Measurements from ENCODE around the gene NEFH.

The NEFH gene

DNA sequence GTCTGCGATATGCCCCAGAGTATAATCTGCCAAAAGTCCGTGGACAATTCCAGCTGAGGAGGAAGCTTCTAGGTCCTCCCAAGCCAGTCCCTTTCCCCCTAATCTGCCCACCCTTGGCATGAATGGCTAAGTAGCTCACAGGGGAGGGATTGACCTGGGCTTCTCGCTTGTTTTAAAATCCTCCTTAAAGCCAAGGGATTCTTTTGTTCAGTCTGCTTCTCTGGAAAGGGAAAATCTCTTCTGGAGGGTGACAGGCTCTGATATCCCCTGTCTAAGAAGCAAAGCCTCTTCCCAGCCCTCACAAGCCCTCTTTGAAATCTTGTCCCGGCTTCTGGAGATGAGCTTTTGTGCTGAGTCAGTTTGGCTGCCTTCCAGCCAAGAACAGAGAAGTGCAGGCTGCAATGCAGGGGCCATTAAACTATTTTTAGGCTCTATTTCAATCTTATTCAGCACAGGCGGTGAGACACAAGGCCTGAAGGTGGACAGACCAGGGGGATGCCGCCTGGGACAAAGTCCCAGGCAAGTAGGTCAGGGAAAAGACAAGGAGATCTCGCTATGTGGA is 23.9 kb downstream of the NEFH start:
- no peak for DNase-seq (ENCODE audit: low spot score)

DNA sequence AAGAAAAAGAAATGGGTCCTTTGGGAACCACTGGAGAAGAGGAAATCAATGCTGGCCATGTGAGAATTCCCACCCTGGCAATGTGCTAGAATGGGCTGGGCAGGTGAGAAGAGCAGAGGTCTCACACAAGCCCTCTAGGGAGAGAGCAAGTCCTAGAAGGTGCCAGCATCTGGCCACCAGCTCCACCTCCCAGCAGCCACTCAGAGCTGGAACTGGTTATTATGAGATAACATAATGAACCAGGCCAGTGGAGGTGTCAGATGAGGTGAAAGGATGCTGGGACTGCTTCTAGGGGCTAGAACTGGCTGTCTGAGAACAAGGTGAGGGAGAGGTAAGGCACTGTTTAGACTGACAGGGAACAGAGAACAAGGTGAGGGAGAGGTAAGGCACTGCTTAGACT is 29.3 kb downstream of the NEFH start:
- DNase-seq (ENCODE audit: low spot score): no peak

DNA sequence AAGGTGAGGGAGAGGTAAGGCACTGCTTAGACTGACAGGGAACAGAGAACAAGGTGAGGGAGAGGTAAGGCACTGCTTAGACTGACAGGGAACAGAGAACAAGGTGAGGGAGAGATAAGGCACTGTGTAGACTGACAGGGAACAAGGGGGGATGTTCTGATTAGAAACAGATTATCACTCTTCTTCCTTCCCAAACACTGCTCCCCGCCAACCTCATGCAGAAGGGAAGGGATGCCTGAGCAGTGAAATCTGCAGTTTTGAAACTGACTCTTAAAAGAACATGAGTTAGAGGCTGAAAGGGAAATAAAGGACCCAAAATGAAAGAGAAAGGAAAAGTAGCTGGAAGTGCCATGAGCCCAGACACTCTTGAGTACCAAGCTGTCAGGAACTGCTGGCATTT is 29.8 kb downstream of the NEFH start:
- no peak for DNase-seq (ENCODE audit: low spot score)

DNA sequence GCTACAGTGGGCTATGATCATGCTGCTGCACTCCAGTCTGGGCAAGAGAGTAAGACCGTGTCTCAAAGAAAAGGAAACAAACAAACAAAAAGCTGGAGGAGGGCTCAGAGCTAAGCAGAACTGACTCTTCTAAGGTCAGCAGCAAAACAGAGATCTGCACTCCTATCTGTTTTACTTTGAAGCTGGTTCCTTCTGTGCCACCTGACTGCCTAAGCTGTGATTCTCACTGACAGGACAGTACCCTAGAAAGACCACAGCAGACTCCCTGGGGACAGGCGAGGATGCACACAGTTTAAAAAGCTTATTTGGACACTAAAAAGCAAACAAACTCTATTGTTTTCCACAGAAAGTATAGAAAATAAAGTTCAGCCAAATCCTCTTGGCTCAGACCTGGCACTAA is 30.5 kb downstream of the NEFH start:
- no peak for DNase-seq (ENCODE audit: low spot score)

DNA sequence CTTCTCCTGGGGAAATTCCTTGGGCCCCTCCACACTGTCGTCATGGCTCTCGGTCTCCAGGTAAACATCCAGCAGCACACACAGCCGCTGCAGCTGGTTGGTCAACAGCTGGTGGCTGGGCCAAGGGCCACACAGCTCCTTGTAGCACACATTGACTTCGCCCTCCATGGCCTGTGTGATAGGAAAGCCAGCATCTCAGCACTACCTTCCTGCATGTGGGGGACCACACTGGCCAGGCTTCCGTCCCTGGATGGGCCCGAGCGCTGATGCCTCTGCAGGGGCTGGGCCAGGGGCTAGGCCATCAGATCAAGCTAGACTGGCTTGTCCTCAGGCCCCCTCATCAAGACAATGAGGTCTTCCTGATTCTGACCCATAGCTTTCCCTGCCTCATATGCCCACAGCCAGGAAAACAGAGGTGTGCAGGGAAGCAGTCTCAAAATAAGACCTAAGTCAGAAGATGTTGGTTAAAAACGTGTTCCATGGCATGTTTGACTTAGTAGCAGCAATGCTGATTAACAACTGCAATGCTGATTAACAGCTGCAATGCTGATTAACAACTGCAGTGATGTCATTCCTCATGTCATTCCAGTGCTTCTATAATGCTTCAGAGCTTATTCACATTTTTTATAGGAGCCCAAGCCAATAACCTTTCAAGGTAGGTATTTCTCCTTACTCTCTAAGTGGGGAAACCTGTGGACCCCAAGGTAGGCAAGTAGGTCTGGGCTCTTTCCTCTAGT is 31.3 kb downstream of the NEFH start:
- DNase-seq (ENCODE audit: low spot score): no peak

DNA sequence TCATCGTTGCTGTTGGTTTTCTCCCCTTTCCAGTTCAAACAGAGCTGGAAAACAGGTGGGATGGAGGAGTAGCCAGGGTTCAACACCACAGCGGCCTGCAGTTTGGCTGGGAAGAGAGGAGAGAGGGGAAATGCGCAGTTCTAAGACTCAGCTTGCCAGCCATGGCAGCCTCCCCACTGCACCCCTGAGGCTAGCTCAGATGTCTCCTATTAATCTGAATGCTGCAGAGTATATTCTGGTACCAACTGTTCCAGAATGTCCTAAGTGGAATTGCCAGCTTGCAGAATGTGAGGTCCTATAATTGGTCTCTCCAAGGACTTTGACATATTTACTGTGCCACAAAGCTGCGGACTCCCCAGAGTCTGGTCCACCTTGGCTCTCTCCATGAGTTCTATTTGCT is 32.0 kb downstream of the NEFH start:
- DNase-seq (ENCODE audit: low spot score): no peak

DNA sequence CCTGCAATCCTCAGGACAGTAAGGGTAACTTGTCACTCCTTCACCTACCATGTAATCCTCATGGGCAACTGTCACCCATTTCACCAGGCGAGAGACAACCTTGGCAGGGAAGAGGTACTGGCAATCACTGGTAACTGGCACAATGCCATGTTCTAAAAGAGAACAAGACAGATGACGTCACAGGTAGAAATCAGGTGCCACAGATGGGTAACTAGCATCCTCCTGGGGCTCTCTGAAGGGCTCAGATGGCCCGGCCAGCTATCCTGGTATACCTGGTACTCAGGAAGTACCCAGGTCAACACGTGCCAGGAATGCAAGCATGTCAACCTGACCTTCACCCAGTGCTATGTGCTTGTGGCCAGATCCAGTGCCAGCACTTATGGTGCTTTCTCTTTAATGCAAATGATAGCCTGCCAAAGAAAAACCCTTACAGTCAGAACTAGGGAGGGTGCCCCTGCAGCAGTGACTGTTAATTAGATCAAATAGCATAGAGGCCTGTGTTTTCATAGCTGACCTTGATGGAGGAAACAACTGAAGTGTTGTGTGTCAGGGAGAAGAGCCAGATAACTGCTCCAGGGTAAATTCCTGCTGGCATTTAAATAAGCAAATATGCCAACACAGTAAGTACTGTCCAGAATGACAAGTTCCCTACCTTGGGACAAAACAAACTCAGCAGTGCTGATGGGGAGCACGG is 37.3 kb downstream of the NEFH start:
- no peak for DNase-seq (ENCODE audit: low spot score)

DNA sequence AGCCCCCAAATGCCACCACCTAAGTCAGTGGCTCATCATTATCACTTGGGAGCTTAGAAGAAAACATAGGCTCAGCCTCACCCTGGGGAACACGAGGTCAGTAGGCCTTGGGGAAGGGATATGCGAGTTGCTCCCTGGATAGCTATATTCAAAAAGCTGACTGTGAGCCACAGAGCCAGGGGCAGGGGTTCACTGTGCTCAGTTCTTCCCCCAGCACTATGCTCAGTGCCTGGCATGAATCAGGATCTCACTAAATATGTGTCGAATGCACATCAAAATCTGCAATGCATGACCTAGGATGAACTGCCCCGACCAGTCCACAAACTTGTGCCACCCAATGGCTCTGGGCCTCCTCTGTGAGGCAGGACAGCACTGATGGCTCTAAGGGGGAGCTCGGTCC is 38.4 kb downstream of the NEFH start:
- DNase-seq (ENCODE audit: low spot score): no peak

DNA sequence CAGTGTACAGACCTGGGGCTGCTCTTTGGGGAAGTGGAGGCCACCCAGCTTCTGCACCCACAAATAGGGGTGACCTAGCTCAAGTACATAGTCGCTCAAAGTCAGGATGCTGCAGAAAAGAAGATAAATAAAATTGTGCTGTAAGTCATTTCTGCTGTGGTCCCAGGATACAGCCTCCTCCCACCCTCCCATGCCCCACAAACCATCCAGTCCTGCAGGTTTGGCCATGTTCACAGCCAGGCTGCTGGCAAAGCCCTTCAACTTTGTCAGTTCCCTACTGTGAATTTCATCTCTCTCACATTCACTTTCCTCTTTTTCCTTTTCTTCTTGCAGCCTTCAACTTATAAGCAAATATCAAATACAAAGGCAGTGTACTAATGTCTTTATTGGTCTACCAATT is 40.0 kb downstream of the NEFH start:
- DNase-seq (ENCODE audit: low spot score): no peak

DNA sequence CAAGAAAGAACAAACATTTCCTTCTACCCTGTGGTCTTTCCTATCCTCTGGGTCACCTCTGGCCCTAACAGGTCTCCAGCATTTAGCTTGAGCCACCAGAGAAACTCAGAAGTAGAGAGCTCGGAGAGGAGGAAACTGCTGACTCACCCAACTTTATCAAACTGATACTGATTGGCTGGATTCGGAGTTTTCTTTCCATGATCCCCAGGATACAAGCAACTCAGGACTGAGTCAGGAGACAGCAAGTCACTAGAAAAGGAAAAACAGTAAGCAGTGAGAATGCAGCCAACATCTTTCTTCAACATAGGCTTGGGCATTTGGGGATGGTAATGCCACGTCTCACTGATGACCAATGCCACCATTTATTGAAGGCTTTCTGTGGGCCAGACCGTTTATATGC is 40.8 kb downstream of the NEFH start:
- no peak for DNase-seq (ENCODE audit: low spot score)

DNA sequence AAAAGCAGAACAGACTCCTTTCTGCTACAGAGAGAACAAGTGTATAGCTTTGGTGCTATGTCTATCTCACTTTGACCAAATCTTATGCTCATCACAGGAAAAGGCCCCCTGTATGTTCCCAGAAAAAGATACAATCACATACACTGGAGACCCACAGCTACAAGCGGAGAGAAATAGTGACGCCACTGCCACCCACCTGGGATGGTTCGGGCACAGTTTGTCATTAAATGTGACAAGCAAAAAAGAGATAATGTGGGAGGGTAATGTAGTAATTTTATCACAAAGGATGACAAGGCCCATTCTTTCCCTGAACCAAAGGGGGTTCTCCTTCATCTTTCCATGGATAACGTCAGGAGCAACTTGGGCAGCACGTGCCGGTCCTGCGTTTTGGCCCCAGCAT is 41.5 kb downstream of the NEFH start:
- no peak for DNase-seq (ENCODE audit: low spot score)

DNA sequence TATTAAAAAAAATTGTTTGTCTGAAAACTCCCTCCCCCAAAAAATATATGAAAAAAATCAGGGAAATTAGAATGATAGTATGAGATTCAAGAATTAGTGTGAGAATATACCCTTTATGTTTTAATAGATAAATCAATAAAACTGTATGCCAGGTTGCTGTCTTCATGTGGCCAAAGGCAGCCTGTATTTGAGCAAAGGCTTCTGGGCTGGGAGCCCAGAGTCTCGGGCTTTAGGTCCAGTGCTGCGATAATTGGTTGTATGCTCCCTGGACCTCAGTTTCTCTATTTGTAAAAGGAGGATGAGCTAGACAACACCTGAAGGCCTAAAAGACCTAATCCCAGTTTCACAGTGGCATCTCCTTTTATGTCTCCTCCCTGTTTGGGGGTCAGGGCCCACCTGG is 43.7 kb downstream of the NEFH start:
- no peak for DNase-seq (ENCODE audit: low spot score)

DNA sequence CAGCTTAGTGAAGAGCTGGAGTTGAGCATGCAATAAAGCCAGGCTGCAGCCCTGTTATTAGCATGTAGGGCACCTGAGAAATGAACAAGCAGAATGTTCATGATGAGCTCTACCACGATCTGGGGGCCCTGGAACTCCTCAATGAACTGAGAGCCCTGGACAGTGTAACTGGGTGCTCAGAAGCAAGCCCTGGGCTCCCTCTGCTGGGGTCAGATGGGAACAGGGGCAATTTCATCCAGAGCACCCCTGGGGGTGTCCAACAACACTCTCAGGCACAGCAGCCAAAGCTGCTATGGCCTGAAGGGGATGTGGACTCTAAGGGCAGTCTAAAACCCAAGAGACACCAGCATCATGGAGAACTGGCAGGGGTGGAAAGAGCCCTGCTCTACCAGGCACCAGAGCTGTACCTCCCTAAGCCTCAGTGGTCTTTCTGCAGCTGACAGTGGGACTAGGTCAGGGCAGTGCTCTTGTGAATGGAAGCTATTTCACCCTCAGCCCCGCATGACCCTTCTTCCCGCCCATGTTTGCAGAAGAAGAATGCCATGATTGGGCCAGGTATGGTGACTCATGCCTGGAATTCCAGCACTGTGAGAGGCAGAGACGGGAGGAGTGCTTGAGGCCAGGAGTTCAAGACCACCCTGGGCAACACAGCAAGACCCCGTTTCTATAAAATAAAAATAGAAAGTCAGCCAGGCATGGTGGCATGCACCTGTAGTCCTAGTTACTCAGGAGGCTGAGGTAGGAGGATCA is 44.6 kb downstream of the NEFH start:
- DNase-seq (ENCODE audit: low spot score): no peak

DNA sequence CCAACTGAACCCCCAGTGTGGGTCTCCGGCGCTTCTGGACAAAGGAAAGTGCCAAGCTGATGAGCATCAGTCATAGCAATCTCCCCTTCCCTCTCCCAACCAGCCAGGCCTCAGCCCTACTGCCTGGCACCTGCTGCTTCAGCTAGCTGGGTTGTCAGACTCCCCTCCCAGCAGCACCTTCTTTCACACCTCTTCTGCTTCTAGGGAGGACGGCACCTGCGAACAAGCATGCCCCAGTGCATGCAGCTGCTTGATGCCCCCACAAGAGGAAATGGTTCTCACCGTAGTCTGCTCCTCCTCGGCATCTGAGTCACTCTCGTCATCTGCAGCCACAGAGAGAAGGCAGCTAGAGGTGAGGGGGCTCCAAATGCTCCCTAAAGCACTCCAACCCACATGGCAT is 48.1 kb downstream of the NEFH start:
- no peak for DNase-seq (ENCODE audit: low spot score)

DNA sequence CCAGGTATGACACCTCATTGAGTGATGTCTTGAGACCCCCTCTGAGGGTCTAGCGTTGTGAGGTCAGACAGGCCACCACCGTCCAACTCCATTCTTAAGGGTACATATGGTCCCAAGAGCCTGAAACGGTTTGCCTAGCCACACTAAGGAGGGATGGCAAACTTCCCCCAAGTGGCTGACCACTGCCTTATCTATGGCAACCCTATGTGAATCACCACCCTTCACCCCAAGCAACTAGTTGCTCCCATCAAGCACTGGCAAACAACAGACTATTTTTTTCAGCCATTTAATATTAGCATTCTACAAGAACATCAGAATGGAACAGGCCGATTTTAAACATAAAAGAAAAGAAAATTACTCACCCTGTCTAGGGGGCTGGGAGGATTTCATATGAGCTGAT is 50.7 kb downstream of the NEFH start:
- no peak for DNase-seq (ENCODE audit: low spot score)

DNA sequence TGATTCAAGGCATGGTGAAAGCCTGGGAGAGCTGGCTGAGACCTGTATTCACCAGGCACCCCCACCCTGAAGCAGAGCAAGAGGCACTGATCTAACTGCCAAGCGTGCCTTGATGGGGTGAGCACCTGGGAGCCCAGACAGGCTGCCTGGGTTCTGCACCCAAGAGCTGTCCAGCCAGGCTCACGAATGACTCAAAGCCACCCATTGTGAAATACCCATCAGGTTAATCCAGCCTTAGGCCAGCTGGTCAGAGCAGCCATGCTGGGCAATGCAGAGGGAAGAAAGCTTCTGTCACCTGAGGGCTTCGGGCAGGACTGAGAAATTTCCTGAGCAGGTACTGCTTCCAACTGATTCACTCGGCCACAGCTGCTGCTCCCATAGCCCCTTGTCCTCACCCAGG is 51.4 kb downstream of the NEFH start:
- no peak for DNase-seq (ENCODE audit: low spot score)

DNA sequence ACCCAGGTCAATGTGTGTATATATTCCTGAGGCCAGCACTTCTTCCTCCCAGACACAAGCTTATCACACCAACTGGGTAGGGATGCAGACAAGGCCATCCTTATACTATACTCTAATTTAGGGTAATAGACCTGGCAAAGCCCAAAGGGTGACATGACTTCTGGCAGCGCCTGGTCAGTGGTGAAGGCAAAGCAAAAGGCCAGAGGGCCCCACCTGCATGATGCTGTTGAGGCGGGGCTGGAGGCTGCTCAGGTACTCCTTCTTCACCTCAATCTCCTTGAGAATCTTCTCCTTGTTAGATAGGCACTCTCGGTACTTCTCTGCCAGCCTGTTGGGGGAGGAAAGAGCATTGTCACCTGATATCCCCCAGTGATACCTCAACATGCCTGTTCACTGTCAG is 56.4 kb downstream of the NEFH start:
- DNase-seq (ENCODE audit: low spot score): no peak

DNA sequence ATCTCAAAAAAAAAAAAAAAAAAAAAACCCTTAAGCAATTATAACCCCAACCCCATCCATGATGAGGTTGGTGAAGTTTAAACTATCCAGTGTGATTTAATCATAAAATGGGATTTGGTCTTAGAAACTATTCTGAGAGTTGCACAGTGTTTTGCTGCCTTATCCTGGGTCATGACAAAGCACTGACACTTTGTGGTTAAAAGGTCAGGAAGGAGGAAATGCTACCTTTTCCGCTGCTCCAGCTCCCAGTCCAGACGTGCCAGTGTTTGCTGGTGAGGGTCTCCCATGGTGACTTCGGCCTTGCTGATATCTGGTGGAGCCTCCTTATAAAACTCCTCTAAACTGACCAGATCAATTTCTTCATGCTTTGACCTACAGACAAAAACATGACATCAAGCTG is 59.1 kb downstream of the NEFH start:
- DNase-seq (ENCODE audit: low spot score): no peak

Measured in LoVo (cell line).